Stimulated activated memory B cell treated with anti-CD40 and anti-IgM and Interleukin-4, amounts not matched to agents 10 μg/mL and 1 μg/mL and 100 μg/mL, for 72 hours (primary cell): ENCODE results near the gene VPS37B.
"Not testable (repeated sequence)": the region's sequence is repeated elsewhere in the genome, so short reads cannot be mapped to it uniquely, and the experiment has no call there.

Experiments used
- ATAC-seq: fragments of 150-1000 bp; cut with Tn5 transposase; 2 replicates; pipeline ENCODE4 v1.10.0; 2021
- H3K27ac Mint-ChIP-seq: one replicate; pipeline ENCODE4 v1.8.0; 2022; ENCODE audit warnings: mild to moderate bottlenecking, mixed read lengths
- H3K27me3 Mint-ChIP-seq: one replicate; pipeline ENCODE4 v1.8.0; 2022; ENCODE audit warnings: mixed read lengths
- H3K36me3 Mint-ChIP-seq: one replicate; pipeline ENCODE4 v1.8.0; 2022; ENCODE audit warnings: mixed read lengths
- H3K4me1 Mint-ChIP-seq: one replicate; pipeline ENCODE4 v1.8.0; 2022; ENCODE audit warnings: mixed read lengths
- H3K4me3 Mint-ChIP-seq: one replicate; pipeline ENCODE4 v1.8.0; 2022; ENCODE audit warnings: mild to moderate bottlenecking, moderate library complexity, mixed read lengths
- H3K9me3 Mint-ChIP-seq: one replicate; pipeline ENCODE4 v1.8.0; 2022; ENCODE audit warnings: mixed read lengths

The VPS37B gene, protein sequence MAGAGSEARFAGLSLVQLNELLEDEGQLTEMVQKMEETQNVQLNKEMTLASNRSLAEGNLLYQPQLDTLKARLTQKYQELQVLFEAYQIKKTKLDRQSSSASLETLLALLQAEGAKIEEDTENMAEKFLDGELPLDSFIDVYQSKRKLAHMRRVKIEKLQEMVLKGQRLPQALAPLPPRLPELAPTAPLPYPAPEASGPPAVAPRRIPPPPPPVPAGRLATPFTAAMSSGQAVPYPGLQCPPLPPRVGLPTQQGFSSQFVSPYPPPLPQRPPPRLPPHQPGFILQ

DNA sequence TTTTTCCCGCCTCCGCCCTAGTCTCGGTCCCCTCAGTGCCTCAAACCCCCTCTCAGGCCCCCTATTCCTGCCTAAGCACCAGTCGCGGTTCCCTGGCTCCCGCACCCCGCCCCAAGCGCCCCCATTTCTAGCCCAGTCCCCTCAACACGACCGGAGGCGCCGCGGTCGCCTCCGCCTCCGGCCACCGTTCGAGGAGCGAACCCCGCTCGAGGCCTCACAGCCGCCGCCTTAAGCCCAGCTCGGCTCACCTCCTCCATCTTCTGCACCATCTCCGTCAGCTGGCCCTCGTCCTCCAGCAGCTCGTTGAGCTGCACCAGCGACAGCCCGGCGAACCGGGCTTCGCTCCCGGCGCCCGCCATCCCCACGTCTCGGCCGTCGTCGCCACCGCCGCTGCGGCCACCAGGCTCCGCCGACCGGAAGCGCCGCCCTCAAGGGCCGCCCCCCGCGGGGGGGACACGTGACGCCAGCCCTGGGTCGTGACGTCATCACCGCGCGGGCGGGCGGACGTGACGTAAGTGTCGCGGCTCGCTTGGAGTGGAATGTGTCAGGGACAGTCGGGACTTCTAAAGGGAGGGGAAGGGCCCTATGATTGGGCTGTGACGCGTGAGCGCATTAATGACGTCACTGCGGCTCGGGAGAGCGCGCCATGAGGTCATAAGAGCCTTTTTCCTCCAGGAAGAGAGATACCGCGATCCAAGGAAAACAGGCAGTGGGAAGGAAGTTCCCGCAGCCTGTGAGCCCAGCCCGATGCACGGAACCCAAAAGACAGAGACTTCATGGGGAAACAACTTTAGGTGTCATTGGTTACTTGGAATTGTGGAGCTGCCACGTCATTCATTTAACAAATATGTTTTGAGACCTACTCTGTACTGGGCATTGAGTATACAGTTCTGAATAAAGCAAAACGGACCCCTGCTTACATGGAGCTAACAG is at the start of gene VPS37B:
Gene VPS37B, minus strand, starts transcription at position 421 of the 933 bp plus-strand sequence. Its CDS starts 62 bp downstream, at position 359.
- Mint-ChIP-seq H3K9me3 (no peaks in the 10 kb centered on the region), H3K27ac (peak within 1 kb of the TSS; percentile 95), H3K27me3 (no peaks in the 10 kb centered on the region), H3K4me3 (peak within 1 kb of the TSS; percentile 86), H3K4me1 (peaks cover 95% of the 10 kb centered on the region), H3K36me3 (no peaks in the 10 kb centered on the region)
- ATAC-seq: peak; percentile 73

DNA sequence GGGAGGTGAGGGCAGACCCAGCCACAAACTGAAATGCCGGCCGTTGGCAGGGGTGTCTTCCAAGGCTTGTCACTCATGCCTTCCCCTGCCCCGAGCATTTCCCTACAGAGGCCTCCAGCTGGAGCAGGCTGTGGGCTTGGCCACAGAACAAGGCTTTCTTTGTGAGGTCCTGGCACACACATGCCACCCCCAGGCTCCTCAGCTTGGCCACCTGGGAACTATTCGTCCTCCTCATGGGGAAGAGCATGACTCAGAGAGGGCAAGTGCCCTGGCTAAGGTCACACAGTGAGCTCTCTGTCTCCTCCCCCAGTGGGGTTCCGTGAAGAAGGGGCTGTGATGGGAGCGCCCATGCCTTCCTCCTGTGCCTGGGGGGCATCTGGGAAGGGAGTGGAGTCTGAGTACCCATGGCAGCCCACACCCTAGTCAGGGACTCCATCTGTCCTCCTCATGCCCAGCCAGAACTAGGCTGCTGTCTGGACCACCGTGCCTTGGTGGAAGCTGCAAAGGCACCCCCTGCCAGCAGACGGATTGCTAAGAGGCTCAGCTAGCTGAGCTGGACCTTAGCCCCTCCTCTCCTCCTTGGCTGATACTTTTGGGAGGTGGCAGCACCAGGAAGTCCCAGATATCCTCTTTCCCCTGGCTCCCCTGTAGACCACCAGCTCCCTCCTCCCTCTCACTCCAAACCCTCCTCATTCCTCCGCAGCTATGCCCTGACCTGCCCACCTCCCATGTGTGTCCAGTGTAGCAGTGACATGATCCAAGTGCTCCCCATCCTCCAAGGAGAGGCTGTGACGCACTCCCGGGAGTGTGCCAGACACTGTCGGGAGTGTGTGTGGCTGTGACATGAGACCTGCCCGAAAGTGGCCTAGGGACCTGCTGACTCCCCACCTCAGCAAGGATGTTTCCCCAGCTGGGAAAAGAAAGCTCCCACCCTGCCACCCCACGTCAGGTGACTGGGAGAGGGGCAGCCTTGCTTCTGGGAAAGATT is 49.0 kb upstream of the VPS37B start:
- peaks cover 56% of the 10 kb centered on the region for H3K4me1 Mint-ChIP-seq
- peak overlapping the region; percentile 6 for H3K27ac Mint-ChIP-seq
- no peak overlapping the region for H3K4me3 Mint-ChIP-seq
- no peak for ATAC-seq
- H3K27me3 Mint-ChIP-seq: no peaks in the 10 kb centered on the region
- no peaks in the 10 kb centered on the region for H3K36me3 Mint-ChIP-seq
- no peaks in the 10 kb centered on the region for H3K9me3 Mint-ChIP-seq

DNA sequence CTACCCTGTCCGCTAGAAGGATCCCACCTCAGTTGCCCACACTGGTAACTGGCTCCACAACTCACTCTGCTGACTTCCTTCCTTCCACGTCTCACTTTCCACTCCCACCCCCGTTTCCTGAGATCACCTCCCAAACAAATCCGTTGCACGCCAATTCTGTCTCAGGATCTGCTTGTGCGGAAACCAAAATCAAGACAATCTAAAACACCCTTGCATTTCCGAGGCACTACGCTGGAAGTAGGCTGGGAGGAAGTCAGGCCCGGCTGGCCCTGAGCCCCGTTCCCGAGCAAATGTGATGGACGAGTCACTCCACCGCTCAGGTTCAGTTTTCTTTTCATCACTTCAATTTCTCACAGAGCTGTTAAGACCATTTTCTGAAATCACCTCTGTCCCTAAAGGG is 47.3 kb upstream of the VPS37B start:
- Mint-ChIP-seq H3K36me3 (no peaks in the 10 kb centered on the region), H3K9me3 (no peaks in the 10 kb centered on the region), H3K27ac (peak overlapping the region; percentile 33), H3K4me3 (no peak overlapping the region), H3K27me3 (no peaks in the 10 kb centered on the region), H3K4me1 (peaks cover 46% of the 10 kb centered on the region)
- ATAC-seq: no peak

DNA sequence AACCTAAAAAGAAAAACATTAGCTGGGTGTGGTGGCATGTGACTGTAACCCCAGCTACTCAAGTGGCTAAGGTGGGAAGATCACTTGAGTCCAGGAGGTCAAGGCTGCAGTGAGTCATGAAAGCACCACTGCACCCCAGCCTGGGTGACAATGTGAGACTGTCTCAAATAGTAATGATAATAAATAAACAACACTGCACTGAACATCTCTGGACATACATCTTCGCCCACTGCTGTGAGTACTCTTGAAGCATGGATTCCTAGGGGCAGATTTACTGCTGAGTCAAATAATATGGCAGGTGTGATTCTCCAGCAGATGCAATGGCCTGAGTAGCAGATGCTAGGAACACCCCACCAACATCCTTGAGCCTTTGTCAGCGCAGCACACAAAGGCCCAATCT is 46.7 kb upstream of the VPS37B start:
- H3K4me3 Mint-ChIP-seq: no peak overlapping the region
- H3K4me1 Mint-ChIP-seq: peaks cover 41% of the 10 kb centered on the region
- H3K27me3 Mint-ChIP-seq: no peaks in the 10 kb centered on the region
- no peak for ATAC-seq
- no peak overlapping the region for H3K27ac Mint-ChIP-seq
- no peaks in the 10 kb centered on the region for H3K36me3 Mint-ChIP-seq
- H3K9me3 Mint-ChIP-seq: no peaks in the 10 kb centered on the region

DNA sequence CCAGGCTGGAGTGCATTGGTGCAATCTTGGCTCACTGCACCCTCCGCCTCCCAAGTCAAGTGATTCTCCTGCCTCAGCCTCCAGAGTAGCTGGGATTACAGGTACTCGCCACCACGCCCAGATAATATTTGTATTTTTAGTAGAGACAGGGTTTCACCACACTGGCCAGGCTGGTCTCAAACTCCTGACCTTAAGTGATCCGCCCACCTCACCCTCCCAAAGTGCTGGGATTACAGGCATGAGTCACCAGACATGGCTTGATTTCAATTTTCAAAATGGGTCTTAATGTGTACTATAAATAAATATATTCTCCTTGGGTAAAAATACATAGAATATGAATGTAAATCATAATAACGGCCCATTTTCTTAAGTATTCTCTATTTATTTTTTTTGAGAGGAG is 45.4 kb upstream of the VPS37B start:
- peaks cover 28% of the 10 kb centered on the region for H3K4me1 Mint-ChIP-seq
- H3K27ac Mint-ChIP-seq, H3K4me3 Mint-ChIP-seq, H3K9me3 Mint-ChIP-seq, H3K27me3 Mint-ChIP-seq, ATAC-seq, H3K36me3 Mint-ChIP-seq: not testable (repeated sequence)

DNA sequence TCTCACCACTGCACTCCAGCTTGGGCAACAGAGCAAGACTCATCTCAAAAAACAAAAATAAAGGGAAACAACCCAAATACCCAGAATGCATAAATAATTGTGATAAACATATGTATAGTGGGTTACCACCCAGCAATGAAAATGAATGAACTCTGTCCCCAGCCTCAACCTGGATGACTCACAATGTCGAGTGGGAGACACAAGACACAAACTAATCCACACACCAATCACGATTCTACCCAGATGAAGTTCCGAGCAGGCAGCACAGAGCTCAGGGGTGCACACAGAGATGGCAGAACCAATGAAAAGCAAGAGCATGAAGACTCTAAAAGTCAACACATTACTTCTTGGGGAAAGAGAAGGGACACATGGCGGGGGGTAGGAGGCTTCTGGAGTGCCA is 43.2 kb upstream of the VPS37B start:
- Mint-ChIP-seq H3K4me1 (peaks cover 20% of the 10 kb centered on the region), H3K27me3 (no peaks in the 10 kb centered on the region), H3K4me3 (no peak overlapping the region), H3K36me3 (no peaks in the 10 kb centered on the region), H3K27ac (no peak overlapping the region), H3K9me3 (no peaks in the 10 kb centered on the region)
- no peak for ATAC-seq

DNA sequence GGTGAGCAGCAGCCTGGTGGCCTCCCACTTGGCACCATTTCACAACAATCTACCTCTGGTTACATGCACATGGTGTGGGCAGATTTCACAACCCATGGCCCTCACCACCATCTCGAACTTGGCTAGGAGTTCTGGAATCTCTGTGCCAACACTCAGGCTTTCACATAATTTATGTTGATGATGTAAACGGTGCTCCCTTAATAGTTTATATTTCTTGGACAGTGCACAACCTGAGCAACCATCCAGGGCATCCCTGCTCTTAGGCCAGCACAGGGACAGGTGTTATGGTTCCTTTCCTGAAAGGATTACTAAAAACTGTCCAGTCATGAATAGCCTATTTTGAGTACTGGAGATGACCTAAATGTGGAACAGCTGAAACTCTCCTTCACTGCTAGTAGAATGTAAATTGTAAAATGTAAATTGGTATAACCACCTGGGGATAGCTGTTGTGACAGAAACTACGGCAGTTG is 41.7 kb upstream of the VPS37B start:
- H3K27me3 Mint-ChIP-seq: no peaks in the 10 kb centered on the region
- H3K4me1 Mint-ChIP-seq: peaks cover 7% of the 10 kb centered on the region
- H3K9me3 Mint-ChIP-seq: no peaks in the 10 kb centered on the region
- no peak overlapping the region for H3K27ac Mint-ChIP-seq
- no peak overlapping the region for H3K4me3 Mint-ChIP-seq
- no peak for ATAC-seq
- H3K36me3 Mint-ChIP-seq: no peaks in the 10 kb centered on the region

DNA sequence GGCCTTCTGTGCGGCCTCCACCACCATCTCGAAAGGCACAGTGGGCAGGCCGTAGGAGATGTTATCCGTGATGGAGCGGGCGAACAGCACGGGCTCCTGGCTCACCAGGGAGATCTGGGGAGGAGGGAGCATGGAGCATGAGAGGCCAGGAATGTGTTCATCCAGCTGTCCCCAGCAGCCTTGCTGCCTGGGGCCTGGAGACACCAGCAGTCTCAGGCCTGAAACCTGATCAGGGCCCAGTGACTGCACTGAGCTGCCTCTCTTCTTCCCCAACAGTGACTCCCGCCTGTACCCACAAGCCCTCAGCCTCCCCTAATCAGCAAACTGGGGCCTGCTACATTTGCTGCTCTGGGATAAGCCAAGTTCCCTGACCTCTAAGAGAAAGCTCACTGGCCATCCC is 39.4 kb upstream of the VPS37B start:
- Mint-ChIP-seq H3K4me3 (no peak overlapping the region), H3K4me1 (peaks cover 14% of the 10 kb centered on the region), H3K27ac (peak overlapping the region; percentile 17), H3K36me3 (no peaks in the 10 kb centered on the region), H3K27me3 (no peaks in the 10 kb centered on the region), H3K9me3 (no peaks in the 10 kb centered on the region)
- ATAC-seq: no peak

DNA sequence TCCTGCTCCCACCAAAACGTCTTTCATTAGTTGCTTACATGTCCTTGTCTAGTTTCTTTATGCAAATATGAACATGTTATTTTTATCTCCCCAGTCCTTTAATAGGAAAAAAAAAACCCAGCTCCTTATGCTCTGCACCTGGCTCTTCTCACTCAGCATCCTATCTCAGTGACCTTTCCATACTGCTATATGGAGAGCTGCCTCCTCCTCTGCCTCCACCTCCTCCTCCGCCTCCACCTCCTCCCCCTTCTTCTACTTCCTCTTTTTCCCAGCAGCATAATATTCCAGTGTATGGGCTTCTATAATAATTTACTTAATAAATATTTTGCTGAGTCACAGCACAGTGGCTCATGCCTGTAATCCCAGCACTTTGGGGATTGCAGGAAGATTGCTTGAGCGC is 38.8 kb upstream of the VPS37B start:
- no peak overlapping the region for H3K4me3 Mint-ChIP-seq
- peaks cover 14% of the 10 kb centered on the region for H3K4me1 Mint-ChIP-seq
- peak overlapping the region; percentile 5 for H3K27ac Mint-ChIP-seq
- ATAC-seq: peak; percentile 55
- no peaks in the 10 kb centered on the region for H3K9me3 Mint-ChIP-seq
- H3K36me3 Mint-ChIP-seq: no peaks in the 10 kb centered on the region
- no peaks in the 10 kb centered on the region for H3K27me3 Mint-ChIP-seq

DNA sequence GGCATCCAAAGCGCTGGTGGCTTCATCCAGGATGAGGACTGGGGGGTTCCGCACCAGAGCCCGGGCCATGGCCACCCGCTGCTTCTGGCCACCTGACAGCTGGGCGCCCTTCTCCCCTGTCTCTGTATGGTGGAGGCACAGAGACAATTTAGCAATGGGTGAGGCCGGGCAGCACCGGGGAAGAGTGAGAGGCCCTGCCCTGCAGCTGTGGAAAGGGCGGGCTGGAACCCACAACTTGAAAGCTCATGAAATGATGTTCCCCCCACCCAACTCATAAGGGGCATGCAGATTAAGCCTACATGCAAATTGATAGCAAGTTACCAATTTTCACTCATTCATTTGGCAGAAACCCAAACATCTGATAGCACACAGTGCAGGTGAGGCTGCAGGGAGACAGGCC is 36.3 kb upstream of the VPS37B start:
- no peak overlapping the region for H3K27ac Mint-ChIP-seq
- peaks cover 21% of the 10 kb centered on the region for H3K4me1 Mint-ChIP-seq
- no peaks in the 10 kb centered on the region for H3K27me3 Mint-ChIP-seq
- no peaks in the 10 kb centered on the region for H3K36me3 Mint-ChIP-seq
- no peak overlapping the region for H3K4me3 Mint-ChIP-seq
- ATAC-seq: no peak
- H3K9me3 Mint-ChIP-seq: no peaks in the 10 kb centered on the region

DNA sequence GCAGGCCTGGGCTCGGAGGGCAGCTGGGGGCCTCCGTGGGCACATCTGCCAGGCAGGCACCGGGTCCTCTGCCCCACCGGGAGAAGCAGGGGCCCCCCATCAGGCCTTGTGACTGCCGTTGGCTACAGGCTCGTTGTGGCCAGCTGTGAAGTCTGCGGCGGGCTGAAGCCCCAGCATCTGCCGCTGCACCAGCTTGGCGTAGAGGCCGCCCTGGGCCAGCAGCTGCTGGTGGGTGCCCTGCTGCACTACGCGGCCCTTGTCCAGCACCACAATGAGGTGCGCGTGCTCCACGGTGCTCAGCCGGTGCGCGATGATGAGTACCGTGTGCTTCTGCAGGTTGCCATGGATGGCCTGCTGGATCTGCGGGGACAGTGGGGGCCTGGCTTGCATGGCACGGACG is 33.9 kb upstream of the VPS37B start:
- no peak overlapping the region for H3K27ac Mint-ChIP-seq
- peaks cover 36% of the 10 kb centered on the region for H3K4me1 Mint-ChIP-seq
- no peaks in the 10 kb centered on the region for H3K27me3 Mint-ChIP-seq
- no peak overlapping the region for H3K4me3 Mint-ChIP-seq
- no peaks in the 10 kb centered on the region for H3K36me3 Mint-ChIP-seq
- no peaks in the 10 kb centered on the region for H3K9me3 Mint-ChIP-seq
- ATAC-seq: no peak

DNA sequence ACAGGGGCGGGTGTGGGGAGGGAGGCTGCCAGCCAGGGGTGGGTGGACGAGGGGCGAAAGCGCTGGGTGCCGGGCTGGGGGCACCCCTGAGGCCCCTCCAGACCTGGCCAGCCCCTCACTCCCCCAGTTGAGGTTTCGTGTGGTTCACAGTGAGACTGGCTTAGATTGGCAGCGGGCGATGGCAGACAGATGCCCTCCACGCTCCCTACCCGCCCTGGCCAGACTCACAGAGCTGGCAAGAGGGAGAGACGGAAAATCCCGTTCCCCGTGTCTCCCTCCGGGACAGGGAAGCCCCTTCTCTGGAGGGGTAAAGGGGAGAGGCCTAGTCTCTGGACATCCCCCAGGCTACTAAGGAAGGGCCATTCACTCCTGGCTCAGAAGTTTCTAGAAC is 33.2 kb upstream of the VPS37B start:
- no peaks in the 10 kb centered on the region for H3K27me3 Mint-ChIP-seq
- H3K4me3 Mint-ChIP-seq: no peak overlapping the region
- H3K9me3 Mint-ChIP-seq: no peaks in the 10 kb centered on the region
- H3K36me3 Mint-ChIP-seq: no peaks in the 10 kb centered on the region
- no peak for ATAC-seq
- H3K27ac Mint-ChIP-seq: no peak overlapping the region
- H3K4me1 Mint-ChIP-seq: peaks cover 31% of the 10 kb centered on the region

DNA sequence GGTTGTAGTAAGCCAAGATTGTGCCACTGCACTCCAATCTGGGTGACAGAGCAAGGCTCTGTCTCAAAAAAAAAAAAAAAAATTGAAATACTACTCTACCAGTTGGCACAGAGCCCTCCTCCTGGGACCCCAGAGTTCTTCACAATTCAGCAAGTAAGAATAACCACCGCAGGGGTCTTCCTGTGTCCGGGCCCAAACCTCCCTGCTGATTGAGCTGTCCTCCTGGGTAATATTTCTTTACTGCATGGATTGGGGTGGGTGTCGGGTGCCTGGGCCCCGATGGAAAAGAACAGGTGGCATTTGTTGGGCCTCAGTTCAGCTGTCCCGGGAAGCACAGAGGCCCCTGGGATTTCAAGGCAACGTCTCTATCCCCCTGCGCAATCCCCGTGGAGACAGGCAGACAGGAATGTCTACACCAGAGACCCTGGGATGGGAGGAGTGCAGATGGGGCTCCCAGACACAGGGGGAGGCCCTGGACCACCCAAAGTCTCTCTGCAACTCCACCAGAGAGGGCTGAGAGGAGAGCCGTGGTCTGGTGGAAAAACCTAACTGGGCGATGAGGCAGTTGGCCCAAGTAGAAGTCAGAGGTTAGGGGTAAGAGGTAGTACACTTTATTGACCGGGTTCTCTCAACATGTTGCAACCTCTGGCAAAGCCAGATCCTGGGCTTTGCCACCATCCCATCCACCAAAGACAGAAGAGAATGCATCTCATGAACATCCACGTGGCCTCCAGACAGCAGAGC is 32.7 kb upstream of the VPS37B start:
- H3K4me3 Mint-ChIP-seq: no peak overlapping the region
- H3K27ac Mint-ChIP-seq: no peak overlapping the region
- ATAC-seq: no peak
- H3K36me3 Mint-ChIP-seq: no peaks in the 10 kb centered on the region
- H3K27me3 Mint-ChIP-seq: no peaks in the 10 kb centered on the region
- peaks cover 31% of the 10 kb centered on the region for H3K4me1 Mint-ChIP-seq
- H3K9me3 Mint-ChIP-seq: no peaks in the 10 kb centered on the region

DNA sequence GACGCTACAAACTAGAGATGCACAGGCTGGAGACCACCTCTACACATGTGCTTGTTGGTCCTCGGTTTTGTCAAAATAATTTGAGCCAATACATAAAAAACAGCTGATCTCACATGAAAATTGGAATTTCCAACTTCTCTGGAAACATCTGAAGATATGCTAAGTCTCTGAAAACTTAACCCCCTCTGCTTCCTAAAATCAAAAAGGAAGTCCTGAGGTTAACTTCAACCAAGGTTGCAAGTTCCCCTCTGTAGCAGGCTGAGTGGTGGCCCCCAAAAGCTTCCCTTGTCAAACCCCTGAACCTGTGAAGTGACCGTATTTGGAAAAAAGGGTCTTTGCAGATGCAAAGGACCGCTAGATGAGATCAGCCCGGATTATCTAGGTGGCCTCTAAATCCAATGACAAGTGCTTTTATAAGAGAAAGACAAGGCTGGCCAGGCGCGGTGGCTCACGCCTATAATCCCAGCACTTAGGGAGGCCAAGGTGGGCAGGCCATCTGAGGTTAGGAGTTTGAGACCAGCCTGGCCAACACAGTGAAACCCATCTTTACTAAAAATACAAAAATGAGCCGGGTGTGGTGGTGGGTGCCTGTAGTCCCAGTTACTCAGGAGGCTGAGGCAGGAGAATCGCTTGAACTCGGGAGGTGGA is 32.0 kb upstream of the VPS37B start:
- peak overlapping the region; percentile 31 for H3K27ac Mint-ChIP-seq
- H3K36me3 Mint-ChIP-seq: no peaks in the 10 kb centered on the region
- peaks cover 31% of the 10 kb centered on the region for H3K4me1 Mint-ChIP-seq
- H3K9me3 Mint-ChIP-seq: no peaks in the 10 kb centered on the region
- no peak overlapping the region for H3K4me3 Mint-ChIP-seq
- no peak for ATAC-seq
- no peaks in the 10 kb centered on the region for H3K27me3 Mint-ChIP-seq
